ENCODE results near the gene KRT83. TPM values are rescaled to one million over a fixed set of nuclear protein-coding genes. Genes with fewer than 3 reads are reported as not detected.

The KRT83 gene
- total RNA-seq, 1 experiment from 2014 or later = not detected

DNA sequence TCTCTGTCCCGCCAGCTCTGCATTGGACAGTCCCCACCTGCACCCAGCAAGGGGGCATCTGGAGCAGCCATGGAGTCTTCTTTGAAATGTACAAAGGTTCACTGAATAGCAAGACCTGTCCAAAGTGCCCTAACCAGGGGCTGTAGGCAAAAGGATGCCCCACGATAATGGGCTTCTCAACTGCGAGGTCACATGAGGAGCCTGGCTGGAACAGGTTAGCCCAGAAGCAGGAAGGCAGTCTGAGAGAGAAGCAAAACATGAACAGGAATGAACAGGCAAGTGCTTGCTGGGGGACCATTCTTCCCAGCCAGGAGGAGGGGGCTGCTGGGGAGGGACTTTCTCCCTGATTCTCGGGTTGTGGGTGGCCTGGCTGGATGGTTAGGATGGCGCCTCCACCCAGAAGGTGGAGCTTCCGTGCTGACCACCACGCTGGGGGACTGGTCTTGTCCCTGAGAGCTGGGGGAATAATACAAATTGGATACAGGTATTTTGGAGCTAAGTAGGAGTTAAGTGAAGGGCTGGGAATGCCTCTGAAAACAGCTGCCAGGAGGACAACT lies 39.0 kb upstream of the KRT83 start:
- Histone ChIP-seq H3K23ac (ENCODE audit: insufficient read length, low read depth, low read length) (no peak overlapping the region), H2AK5ac (ENCODE audit: insufficient read length, low read length) (no peak overlapping the region), H4K5ac (ENCODE audit: insufficient read length, low read depth, low read length) (no peak overlapping the region), H2BK15ac (ENCODE audit: low read depth, low read length) (no peak overlapping the region), H4K8ac (replicated peaks; ENCODE audit: insufficient read length, low read depth, low read length) (no peak overlapping the region), H3K27me3 (ENCODE audit: insufficient read depth, low read length) (no peaks in the 10 kb centered on the region), H3K14ac (ENCODE audit: insufficient read depth, low read length) (no peak overlapping the region), H2BK120ac (ENCODE audit: low read depth, low read length, poor library complexity, severe bottlenecking) (no peak overlapping the region), H3K4ac (ENCODE audit: low read depth, low read length) (no peak overlapping the region), H3K9ac (ENCODE audit: extremely low read depth, insufficient read length, low read length) (no peak overlapping the region), H3K9me3 (ENCODE audit: control insufficient read depth, low read depth, low read length) (no peaks in the 10 kb centered on the region), H4K91ac (ENCODE audit: insufficient read length, low read depth, low read length) (no peak overlapping the region), H3K79me2 (ENCODE audit: insufficient read depth, low read length) (no peaks in the 10 kb centered on the region), H3K27ac (ENCODE audit: insufficient read length, low read depth, low read length) (no peak overlapping the region), H3K23me2 (ENCODE audit: insufficient read length, low read depth, low read length, poor library complexity, severe bottlenecking) (no peaks in the 10 kb centered on the region), H2BK12ac (ENCODE audit: insufficient read length, low read depth, low read length) (no peak overlapping the region), H2BK20ac (ENCODE audit: low read depth, low read length, poor library complexity, severe bottlenecking) (no peak overlapping the region), H3K4me1 (ENCODE audit: insufficient read depth, low read length) (no peaks in the 10 kb centered on the region), H3K18ac (ENCODE audit: insufficient read length, low read depth, low read length) (no peak overlapping the region), H3K79me1 (ENCODE audit: insufficient read depth, low read depth, low read length, poor library complexity, severe bottlenecking) (no peaks in the 10 kb centered on the region), H3T11ph (ENCODE audit: low read length) (no peak overlapping the region), H2BK5ac (ENCODE audit: insufficient read length, low read length) (no peak overlapping the region), H2AFZ (ENCODE audit: low read length) (no peak overlapping the region), H3K56ac (ENCODE audit: insufficient read length, low read depth, low read length) (no peak overlapping the region), H4K20me1 (ENCODE audit: control insufficient read depth, insufficient read depth, insufficient read length) (no peaks in the 10 kb centered on the region), H3K4me2 (ENCODE audit: insufficient read depth, insufficient read length, low read length) (no peak overlapping the region)
- Mint-ChIP-seq H3K9me3 (no peaks in the 10 kb centered on the region; a peak in 1 of 5 replicates), H3K36me3 (ENCODE audit: insufficient read depth in 1 of 3, low read depth in 3 of 3) (no peaks in the 10 kb centered on the region), H3K4me1 (peaks cover 3 to 9% of the 10 kb centered on the region in 2 experiments; a peak in 3 of 4 replicates), H3K27ac (no peak overlapping the region; a peak in 1 of 7 replicates), H3K4me3 (no peak overlapping the region), H3K27me3 (ENCODE audit: low read depth) (peaks cover 7% of the 10 kb centered on the region)
- TF ChIP-seq, protein P1, sequence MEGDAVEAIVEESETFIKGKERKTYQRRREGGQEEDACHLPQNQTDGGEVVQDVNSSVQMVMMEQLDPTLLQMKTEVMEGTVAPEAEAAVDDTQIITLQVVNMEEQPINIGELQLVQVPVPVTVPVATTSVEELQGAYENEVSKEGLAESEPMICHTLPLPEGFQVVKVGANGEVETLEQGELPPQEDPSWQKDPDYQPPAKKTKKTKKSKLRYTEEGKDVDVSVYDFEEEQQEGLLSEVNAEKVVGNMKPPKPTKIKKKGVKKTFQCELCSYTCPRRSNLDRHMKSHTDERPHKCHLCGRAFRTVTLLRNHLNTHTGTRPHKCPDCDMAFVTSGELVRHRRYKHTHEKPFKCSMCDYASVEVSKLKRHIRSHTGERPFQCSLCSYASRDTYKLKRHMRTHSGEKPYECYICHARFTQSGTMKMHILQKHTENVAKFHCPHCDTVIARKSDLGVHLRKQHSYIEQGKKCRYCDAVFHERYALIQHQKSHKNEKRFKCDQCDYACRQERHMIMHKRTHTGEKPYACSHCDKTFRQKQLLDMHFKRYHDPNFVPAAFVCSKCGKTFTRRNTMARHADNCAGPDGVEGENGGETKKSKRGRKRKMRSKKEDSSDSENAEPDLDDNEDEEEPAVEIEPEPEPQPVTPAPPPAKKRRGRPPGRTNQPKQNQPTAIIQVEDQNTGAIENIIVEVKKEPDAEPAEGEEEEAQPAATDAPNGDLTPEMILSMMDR (conservative IDR thresholded peaks at IDR 0.05) = no peak
- DNase-seq = no peak
- WGBS (ENCODE audit: extremely low coverage, insufficient read length, low lambda C conversion rate) = no CpG with 5 or more reads among the region's 7 CpGs
